ENCODE results near the gene DLGAP5.

GRCh38 chr14:55121628-55122439, 69.6 kb downstream of the DLGAP5 start:
- TF ChIP-seq CTCF (IDR thresholded peaks at IDR 0.05) (no peak), POLR2A (IDR thresholded peaks at IDR 0.05) (no peak), EP300 (IDR thresholded peaks at IDR 0.05) (no peak)
